WTC11 (cell line): ENCODE measurements around the gene PDE8A. TPM values are rescaled to one million over a fixed set of nuclear protein-coding genes. Genes with fewer than 3 reads are reported as not detected.

Source experiments
- CREM ChIP-seq: sonication (generic); formaldehyde crosslinking; IDR thresholded peaks from 2 replicates; pipeline ENCODE4 v1.8.1; 2022; ENCODE audit warnings: mild to moderate bottlenecking, missing genetic modification reagents, moderate library complexity
- ETV6 ChIP-seq: sonication (generic); formaldehyde crosslinking; IDR thresholded peaks from 2 replicates; pipeline ENCODE4 v1.8.1; 2022; ENCODE audit warnings: mild to moderate bottlenecking, missing genetic modification reagents
- FOXP1 ChIP-seq: sonication (generic); formaldehyde crosslinking; IDR thresholded peaks from 2 replicates; pipeline ENCODE4 v1.8.0; 2022; ENCODE audit warnings: missing genetic modification reagents, mild to moderate bottlenecking, moderate library complexity, borderline replicate concordance
- GTF2I ChIP-seq: fragments of 250-450 bp; sonication (Bioruptor Pico); conservative IDR thresholded peaks from 2 replicates; pipeline ENCODE4 v1.4.0; 2021; ENCODE audit warnings: mild to moderate bottlenecking
- MYBL2 ChIP-seq: sonication (generic); formaldehyde crosslinking; IDR thresholded peaks from 2 replicates; pipeline ENCODE4 v1.8.1; 2023; ENCODE audit warnings: mild to moderate bottlenecking, moderate library complexity, missing genetic modification reagents
- NFATC4 ChIP-seq: fragments of 250-450 bp; sonication (Bioruptor Pico); IDR thresholded peaks from 2 replicates; pipeline ENCODE4 v1.9.0; 2021; ENCODE audit warnings: mild to moderate bottlenecking
- NFYB ChIP-seq: sonication (generic); formaldehyde crosslinking; conservative IDR thresholded peaks from 2 replicates; pipeline ENCODE4 v1.8.0; 2022; ENCODE audit warnings: low read depth, missing genetic modification reagents
- OVOL2 ChIP-seq: fragments of 250-450 bp; sonication (Bioruptor Pico); IDR thresholded peaks from 2 replicates; pipeline ENCODE4 v1.9.0; 2021; ENCODE audit warnings: mild to moderate bottlenecking, borderline replicate concordance
- TEAD1 ChIP-seq: sonication (generic); formaldehyde crosslinking; IDR thresholded peaks from 2 replicates; pipeline ENCODE4 v1.8.0; 2022; ENCODE audit warnings: mild to moderate bottlenecking, missing genetic modification reagents
- ZNF232 ChIP-seq: sonication (generic); formaldehyde crosslinking; IDR thresholded peaks from 2 replicates; pipeline ENCODE4 v1.8.0; 2022; ENCODE audit warnings: mild to moderate bottlenecking, missing genetic modification reagents
- ZNF317 ChIP-seq: sonication (generic); formaldehyde crosslinking; IDR thresholded peaks from 2 replicates; pipeline ENCODE4 v1.8.1; 2023; ENCODE audit warnings: low read depth, mild to moderate bottlenecking, moderate library complexity, missing genetic modification reagents, borderline replicate concordance
- total RNA-seq: library from RNA; stranded (reverse); gene quantifications from 3 replicates; pipeline ENCODE4 v1.2.3, GENCODE V29; 2021
- TF ChIP-seq, protein P1 (sequence below): sonication (generic); formaldehyde crosslinking; IDR thresholded peaks from 2 replicates; pipeline ENCODE4 v1.8.1; 2023; ENCODE audit warnings: mild to moderate bottlenecking, missing genetic modification reagents, borderline replicate concordance
- TF ChIP-seq, protein P2 (sequence below): sonication (generic); formaldehyde crosslinking; IDR thresholded peaks from 2 replicates; pipeline ENCODE4 v1.8.0; 2022; ENCODE audit warnings: mild to moderate bottlenecking, missing genetic modification reagents
- TF ChIP-seq, protein P3 (sequence below): sonication (generic); formaldehyde crosslinking; IDR thresholded peaks from 2 replicates; pipeline ENCODE4 v1.8.0; 2023; ENCODE audit warnings: missing genetic modification reagents, mild to moderate bottlenecking, borderline replicate concordance
- TF ChIP-seq, protein P4 (sequence below): sonication (generic); formaldehyde crosslinking; IDR thresholded peaks from 2 replicates; pipeline ENCODE4 v1.8.1; 2023; ENCODE audit warnings: mild to moderate bottlenecking, missing genetic modification reagents, moderate library complexity
- TF ChIP-seq, protein P5 (sequence below): sonication (generic); formaldehyde crosslinking; conservative IDR thresholded peaks from 2 replicates; pipeline ENCODE4 v1.8.1; 2022; ENCODE audit warnings: mild to moderate bottlenecking, missing genetic modification reagents
- TF ChIP-seq, protein P6 (sequence below): sonication (generic); formaldehyde crosslinking; IDR thresholded peaks from 2 replicates; pipeline ENCODE4 v1.8.0; 2023; ENCODE audit warnings: mild to moderate bottlenecking, missing genetic modification reagents
- TF ChIP-seq, protein P7 (sequence below): sonication (generic); formaldehyde crosslinking; IDR thresholded peaks from 2 replicates; pipeline ENCODE4 v1.8.1; 2023; ENCODE audit warnings: mild to moderate bottlenecking, missing genetic modification reagents
- TF ChIP-seq, protein P8 (sequence below): sonication (generic); formaldehyde crosslinking; IDR thresholded peaks from 2 replicates; pipeline ENCODE4 v1.8.0; 2023; ENCODE audit warnings: missing genetic modification reagents
- TF ChIP-seq, protein P9 (sequence below): sonication (generic); formaldehyde crosslinking; IDR thresholded peaks from 2 replicates; pipeline ENCODE4 v1.8.1; 2022; ENCODE audit warnings: low read depth, missing genetic modification reagents, borderline replicate concordance

The PDE8A gene
- total RNA-seq, 1 experiment from 2014 or later: 13.9 TPM

DNA sequence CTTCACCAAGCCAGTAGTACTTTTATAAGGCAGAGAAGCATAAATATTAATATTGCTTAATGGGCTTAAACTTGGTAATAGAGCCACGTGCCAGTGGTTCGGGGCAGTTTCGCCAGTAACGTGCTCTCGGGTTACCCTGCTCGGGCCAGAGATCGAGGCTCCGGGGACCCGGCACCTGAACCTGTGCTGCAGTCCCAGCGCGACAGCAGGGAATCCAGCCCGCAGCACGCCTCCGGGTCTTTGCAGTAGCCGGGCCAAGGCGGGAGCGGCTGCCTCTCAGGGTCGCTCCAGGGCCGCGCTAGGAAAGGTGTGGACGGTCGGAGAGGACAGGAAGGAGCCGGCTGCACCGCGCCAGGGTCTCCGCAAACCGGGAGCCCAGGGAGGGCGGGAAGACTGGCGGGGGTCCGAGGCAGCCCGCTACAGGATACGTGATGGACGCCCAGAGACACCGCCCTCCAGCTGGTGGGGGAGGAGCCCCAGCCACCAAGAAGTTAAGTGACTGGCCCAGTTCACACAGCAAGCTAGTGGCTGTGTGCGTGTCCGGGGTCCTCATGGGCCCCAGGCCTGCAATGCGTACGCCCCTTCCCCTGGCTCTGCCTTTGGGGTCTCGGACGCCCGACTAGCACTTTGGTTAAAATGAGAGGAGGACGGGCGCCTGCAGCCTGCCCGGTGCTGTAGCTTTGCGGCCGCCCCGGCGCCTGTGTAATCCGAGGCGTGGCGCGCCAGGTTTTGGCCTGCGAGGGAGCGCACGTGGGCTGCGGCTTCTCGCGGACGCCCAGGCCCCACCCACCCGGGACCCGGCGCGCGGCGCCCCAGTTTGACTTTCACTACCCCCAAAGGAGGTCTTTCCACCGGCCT, 1.2 kb upstream of the PDE8A start (continued):
- TF ChIP-seq, protein P1, sequence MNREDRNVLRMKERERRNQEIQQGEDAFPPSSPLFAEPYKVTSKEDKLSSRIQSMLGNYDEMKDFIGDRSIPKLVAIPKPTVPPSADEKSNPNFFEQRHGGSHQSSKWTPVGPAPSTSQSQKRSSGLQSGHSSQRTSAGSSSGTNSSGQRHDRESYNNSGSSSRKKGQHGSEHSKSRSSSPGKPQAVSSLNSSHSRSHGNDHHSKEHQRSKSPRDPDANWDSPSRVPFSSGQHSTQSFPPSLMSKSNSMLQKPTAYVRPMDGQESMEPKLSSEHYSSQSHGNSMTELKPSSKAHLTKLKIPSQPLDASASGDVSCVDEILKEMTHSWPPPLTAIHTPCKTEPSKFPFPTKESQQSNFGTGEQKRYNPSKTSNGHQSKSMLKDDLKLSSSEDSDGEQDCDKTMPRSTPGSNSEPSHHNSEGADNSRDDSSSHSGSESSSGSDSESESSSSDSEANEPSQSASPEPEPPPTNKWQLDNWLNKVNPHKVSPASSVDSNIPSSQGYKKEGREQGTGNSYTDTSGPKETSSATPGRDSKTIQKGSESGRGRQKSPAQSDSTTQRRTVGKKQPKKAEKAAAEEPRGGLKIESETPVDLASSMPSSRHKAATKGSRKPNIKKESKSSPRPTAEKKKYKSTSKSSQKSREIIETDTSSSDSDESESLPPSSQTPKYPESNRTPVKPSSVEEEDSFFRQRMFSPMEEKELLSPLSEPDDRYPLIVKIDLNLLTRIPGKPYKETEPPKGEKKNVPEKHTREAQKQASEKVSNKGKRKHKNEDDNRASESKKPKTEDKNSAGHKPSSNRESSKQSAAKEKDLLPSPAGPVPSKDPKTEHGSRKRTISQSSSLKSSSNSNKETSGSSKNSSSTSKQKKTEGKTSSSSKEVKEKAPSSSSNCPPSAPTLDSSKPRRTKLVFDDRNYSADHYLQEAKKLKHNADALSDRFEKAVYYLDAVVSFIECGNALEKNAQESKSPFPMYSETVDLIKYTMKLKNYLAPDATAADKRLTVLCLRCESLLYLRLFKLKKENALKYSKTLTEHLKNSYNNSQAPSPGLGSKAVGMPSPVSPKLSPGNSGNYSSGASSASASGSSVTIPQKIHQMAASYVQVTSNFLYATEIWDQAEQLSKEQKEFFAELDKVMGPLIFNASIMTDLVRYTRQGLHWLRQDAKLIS (CRISPR knock-in tag): no peak
- peak; percentile 21; the same call in 1 of the 2 replicates for TF ChIP-seq FOXP1 (CRISPR knock-in tag)
- TF ChIP-seq GTF2I: peak; percentile 55; the same call in 1 of the 2 replicates
- peak; percentile 54; the same call in 1 of the 2 replicates for TF ChIP-seq TEAD1 (CRISPR knock-in tag)
- TF ChIP-seq, protein P2, sequence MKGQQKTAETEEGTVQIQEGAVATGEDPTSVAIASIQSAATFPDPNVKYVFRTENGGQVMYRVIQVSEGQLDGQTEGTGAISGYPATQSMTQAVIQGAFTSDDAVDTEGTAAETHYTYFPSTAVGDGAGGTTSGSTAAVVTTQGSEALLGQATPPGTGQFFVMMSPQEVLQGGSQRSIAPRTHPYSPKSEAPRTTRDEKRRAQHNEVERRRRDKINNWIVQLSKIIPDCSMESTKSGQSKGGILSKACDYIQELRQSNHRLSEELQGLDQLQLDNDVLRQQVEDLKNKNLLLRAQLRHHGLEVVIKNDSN (CRISPR knock-in tag): peak; percentile 29
- TF ChIP-seq, protein P3, sequence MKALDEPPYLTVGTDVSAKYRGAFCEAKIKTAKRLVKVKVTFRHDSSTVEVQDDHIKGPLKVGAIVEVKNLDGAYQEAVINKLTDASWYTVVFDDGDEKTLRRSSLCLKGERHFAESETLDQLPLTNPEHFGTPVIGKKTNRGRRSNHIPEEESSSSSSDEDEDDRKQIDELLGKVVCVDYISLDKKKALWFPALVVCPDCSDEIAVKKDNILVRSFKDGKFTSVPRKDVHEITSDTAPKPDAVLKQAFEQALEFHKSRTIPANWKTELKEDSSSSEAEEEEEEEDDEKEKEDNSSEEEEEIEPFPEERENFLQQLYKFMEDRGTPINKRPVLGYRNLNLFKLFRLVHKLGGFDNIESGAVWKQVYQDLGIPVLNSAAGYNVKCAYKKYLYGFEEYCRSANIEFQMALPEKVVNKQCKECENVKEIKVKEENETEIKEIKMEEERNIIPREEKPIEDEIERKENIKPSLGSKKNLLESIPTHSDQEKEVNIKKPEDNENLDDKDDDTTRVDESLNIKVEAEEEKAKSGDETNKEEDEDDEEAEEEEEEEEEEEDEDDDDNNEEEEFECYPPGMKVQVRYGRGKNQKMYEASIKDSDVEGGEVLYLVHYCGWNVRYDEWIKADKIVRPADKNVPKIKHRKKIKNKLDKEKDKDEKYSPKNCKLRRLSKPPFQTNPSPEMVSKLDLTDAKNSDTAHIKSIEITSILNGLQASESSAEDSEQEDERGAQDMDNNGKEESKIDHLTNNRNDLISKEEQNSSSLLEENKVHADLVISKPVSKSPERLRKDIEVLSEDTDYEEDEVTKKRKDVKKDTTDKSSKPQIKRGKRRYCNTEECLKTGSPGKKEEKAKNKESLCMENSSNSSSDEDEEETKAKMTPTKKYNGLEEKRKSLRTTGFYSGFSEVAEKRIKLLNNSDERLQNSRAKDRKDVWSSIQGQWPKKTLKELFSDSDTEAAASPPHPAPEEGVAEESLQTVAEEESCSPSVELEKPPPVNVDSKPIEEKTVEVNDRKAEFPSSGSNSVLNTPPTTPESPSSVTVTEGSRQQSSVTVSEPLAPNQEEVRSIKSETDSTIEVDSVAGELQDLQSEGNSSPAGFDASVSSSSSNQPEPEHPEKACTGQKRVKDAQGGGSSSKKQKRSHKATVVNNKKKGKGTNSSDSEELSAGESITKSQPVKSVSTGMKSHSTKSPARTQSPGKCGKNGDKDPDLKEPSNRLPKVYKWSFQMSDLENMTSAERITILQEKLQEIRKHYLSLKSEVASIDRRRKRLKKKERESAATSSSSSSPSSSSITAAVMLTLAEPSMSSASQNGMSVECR (CRISPR knock-in tag): peak; percentile 50; the same call in 1 of the 2 replicates
- TF ChIP-seq, protein P4, sequence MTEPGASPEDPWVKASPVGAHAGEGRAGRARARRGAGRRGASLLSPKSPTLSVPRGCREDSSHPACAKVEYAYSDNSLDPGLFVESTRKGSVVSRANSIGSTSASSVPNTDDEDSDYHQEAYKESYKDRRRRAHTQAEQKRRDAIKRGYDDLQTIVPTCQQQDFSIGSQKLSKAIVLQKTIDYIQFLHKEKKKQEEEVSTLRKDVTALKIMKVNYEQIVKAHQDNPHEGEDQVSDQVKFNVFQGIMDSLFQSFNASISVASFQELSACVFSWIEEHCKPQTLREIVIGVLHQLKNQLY (CRISPR knock-in tag): no peak
- TF ChIP-seq NFATC4 (CRISPR knock-in tag): no peak
- no peak; the same call in 1 of the 2 replicates for TF ChIP-seq MYBL2
- TF ChIP-seq ETV6: peak; percentile 73
- TF ChIP-seq NFYB (CRISPR knock-in tag): 0 out of 2 replicates have a peak, but pooled peaks have one; percentile 12
- TF ChIP-seq OVOL2 (CRISPR knock-in tag): no peak
- TF ChIP-seq ZNF317 (CRISPR knock-in tag): no peak
- TF ChIP-seq CREM (CRISPR knock-in tag): peak; percentile 64; the same call in 1 of the 2 replicates
- TF ChIP-seq, protein P5, sequence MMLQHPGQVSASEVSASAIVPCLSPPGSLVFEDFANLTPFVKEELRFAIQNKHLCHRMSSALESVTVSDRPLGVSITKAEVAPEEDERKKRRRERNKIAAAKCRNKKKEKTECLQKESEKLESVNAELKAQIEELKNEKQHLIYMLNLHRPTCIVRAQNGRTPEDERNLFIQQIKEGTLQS (CRISPR knock-in tag): no peak
- TF ChIP-seq, protein P6, sequence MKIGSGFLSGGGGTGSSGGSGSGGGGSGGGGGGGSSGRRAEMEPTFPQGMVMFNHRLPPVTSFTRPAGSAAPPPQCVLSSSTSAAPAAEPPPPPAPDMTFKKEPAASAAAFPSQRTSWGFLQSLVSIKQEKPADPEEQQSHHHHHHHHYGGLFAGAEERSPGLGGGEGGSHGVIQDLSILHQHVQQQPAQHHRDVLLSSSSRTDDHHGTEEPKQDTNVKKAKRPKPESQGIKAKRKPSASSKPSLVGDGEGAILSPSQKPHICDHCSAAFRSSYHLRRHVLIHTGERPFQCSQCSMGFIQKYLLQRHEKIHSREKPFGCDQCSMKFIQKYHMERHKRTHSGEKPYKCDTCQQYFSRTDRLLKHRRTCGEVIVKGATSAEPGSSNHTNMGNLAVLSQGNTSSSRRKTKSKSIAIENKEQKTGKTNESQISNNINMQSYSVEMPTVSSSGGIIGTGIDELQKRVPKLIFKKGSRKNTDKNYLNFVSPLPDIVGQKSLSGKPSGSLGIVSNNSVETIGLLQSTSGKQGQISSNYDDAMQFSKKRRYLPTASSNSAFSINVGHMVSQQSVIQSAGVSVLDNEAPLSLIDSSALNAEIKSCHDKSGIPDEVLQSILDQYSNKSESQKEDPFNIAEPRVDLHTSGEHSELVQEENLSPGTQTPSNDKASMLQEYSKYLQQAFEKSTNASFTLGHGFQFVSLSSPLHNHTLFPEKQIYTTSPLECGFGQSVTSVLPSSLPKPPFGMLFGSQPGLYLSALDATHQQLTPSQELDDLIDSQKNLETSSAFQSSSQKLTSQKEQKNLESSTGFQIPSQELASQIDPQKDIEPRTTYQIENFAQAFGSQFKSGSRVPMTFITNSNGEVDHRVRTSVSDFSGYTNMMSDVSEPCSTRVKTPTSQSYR: no peak
- TF ChIP-seq ZNF232 (CRISPR knock-in tag): no peak
- TF ChIP-seq, protein P7, sequence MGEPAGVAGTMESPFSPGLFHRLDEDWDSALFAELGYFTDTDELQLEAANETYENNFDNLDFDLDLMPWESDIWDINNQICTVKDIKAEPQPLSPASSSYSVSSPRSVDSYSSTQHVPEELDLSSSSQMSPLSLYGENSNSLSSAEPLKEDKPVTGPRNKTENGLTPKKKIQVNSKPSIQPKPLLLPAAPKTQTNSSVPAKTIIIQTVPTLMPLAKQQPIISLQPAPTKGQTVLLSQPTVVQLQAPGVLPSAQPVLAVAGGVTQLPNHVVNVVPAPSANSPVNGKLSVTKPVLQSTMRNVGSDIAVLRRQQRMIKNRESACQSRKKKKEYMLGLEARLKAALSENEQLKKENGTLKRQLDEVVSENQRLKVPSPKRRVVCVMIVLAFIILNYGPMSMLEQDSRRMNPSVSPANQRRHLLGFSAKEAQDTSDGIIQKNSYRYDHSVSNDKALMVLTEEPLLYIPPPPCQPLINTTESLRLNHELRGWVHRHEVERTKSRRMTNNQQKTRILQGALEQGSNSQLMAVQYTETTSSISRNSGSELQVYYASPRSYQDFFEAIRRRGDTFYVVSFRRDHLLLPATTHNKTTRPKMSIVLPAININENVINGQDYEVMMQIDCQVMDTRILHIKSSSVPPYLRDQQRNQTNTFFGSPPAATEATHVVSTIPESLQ (CRISPR knock-in tag): no peak
- TF ChIP-seq, protein P8, sequence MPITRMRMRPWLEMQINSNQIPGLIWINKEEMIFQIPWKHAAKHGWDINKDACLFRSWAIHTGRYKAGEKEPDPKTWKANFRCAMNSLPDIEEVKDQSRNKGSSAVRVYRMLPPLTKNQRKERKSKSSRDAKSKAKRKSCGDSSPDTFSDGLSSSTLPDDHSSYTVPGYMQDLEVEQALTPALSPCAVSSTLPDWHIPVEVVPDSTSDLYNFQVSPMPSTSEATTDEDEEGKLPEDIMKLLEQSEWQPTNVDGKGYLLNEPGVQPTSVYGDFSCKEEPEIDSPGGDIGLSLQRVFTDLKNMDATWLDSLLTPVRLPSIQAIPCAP (CRISPR knock-in tag): no peak
- TF ChIP-seq, protein P9, sequence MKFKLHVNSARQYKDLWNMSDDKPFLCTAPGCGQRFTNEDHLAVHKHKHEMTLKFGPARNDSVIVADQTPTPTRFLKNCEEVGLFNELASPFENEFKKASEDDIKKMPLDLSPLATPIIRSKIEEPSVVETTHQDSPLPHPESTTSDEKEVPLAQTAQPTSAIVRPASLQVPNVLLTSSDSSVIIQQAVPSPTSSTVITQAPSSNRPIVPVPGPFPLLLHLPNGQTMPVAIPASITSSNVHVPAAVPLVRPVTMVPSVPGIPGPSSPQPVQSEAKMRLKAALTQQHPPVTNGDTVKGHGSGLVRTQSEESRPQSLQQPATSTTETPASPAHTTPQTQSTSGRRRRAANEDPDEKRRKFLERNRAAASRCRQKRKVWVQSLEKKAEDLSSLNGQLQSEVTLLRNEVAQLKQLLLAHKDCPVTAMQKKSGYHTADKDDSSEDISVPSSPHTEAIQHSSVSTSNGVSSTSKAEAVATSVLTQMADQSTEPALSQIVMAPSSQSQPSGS (CRISPR knock-in tag): no peak
